ENCODE data around the gene ARHGDIG. TPM values are rescaled to one million over a fixed set of nuclear protein-coding genes. Genes with fewer than 3 reads are reported as not detected.
A peak's percentile ranks its signal among the peaks of the same experiment; 100 is the strongest.

Gene ARHGDIG
- total RNA-seq, 1 experiment from 2014 or later, result 3.1 TPM

DNA sequence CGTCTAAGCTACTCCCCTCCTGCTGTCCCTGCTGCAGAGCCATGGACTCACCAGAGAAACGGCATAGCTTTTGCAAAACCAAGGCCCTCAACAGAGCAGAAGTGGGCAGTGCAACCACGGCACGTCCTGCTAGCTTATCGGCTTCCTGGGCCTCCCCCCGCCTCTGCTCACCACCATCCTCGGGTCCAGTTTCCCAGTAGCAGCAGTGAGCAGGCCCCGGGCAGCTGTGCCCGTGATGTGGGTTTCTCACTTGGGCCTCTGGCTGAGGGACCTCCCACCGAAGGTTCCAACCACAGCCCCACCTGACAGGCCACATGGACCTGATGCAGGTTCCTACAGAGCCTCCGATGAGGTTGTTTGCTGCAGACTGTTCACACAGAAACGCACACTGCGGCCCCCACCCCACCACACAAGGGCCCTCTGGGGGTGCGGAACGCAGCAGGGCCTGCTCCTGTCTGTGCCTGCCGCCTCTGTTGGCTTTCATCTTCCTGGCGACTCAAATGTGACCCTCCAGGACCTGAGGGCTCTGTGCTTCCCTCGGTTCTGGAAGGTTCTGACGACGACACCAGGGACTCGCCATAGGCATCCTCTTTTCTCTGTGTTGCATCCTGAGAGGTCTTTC, 27.4 kb downstream of the ARHGDIG start:
- DNase-seq, result no peak

DNA sequence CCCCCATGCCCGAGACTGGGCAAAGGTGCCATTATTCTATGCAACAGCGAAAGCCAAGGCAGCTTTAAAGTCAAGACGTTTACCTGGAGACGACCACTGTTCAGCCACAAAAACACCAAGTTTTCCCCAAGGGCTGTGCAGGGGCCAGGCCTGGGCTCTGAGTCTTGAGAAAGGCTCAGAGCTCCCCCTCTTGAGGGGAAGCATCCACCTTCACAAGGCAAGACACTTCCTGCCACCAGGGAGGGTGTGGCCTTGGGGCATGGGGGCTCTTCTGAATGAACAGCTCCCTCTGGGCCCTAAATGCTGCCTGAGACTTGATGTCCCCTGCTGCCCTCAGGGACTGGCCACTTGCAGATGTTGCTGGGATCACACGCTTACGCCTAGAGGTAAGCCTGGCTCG, 29.1 kb downstream of the ARHGDIG start:
- Histone ChIP-seq H3K9ac (ENCODE audit: low read length) (no peak overlapping the region), H3K79me2 (ENCODE audit: low read length) (peaks cover 17% of the 10 kb centered on the region; the same call in 1 of the 2 replicates), H3K9me3 (ENCODE audit: low read length) (no peaks in the 10 kb centered on the region), H3K36me3 (ENCODE audit: insufficient read depth, low read length) (no peaks in the 10 kb centered on the region), H3K4me2 (ENCODE audit: low read depth, low read length, poor library complexity, severe bottlenecking) (no peak overlapping the region), H2AFZ (ENCODE audit: low read length) (no peak overlapping the region), H3K4me1 (ENCODE audit: low read length) (no peaks in the 10 kb centered on the region), H3K9me2 (replicated peaks; ENCODE audit: insufficient read depth, low read length) (no peaks in the 10 kb centered on the region), H3K4me3 (ENCODE audit: low read length) (no peak overlapping the region), H3K27ac (ENCODE audit: low read length) (no peak overlapping the region), H4K20me1 (ENCODE audit: insufficient read depth, low read depth, low read length) (0 out of 2 replicates have a peak, but pooled peaks cover 9% of the 10 kb centered on the region), H3K27me3 (ENCODE audit: low read length) (no peaks in the 10 kb centered on the region)
- DNase-seq, result no peak

More for the DNA sequence above, 27.4 kb downstream of the ARHGDIG start:
- Histone ChIP-seq H3K4me3 (ENCODE audit: low read length) (no peak overlapping the region), H4K20me1 (ENCODE audit: insufficient read depth, low read depth, low read length) (0 out of 2 replicates have a peak, but pooled peaks cover 3% of the 10 kb centered on the region), H3K4me2 (ENCODE audit: low read depth, low read length, poor library complexity, severe bottlenecking) (no peak overlapping the region), H3K79me2 (ENCODE audit: low read length) (peaks cover 13% of the 10 kb centered on the region; the same call in 1 of the 2 replicates), H3K4me1 (ENCODE audit: low read length) (no peaks in the 10 kb centered on the region), H3K9me2 (replicated peaks; ENCODE audit: insufficient read depth, low read length) (no peaks in the 10 kb centered on the region), H3K27me3 (ENCODE audit: low read length) (no peaks in the 10 kb centered on the region), H2AFZ (ENCODE audit: low read length) (no peak overlapping the region), H3K36me3 (ENCODE audit: insufficient read depth, low read length) (no peaks in the 10 kb centered on the region), H3K9ac (ENCODE audit: low read length) (no peak overlapping the region), H3K9me3 (ENCODE audit: low read length) (no peaks in the 10 kb centered on the region), H3K27ac (ENCODE audit: low read length) (no peak overlapping the region)

DNA sequence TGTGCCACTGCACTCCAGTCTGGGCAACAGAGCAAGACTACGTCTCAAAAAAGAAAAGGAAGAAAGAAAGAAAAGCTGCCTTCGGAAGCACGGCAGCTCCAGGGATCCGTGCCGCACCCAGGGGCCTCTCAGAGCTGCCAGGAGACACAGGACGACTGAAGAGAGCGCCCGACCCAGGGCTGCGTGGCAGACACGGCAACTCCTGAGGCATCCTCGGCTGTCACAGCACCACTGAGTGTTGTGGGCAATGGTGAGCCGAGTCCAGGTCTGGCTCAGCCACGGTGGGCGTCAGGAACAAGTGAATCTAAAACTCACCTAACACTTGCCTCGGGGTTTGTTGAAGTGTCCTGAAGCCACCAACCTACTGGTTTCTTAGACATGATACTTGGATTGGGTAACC, 31.3 kb downstream of the ARHGDIG start:
- no peaks in the 10 kb centered on the region for H3K9me2 ChIP-seq (replicated peaks; ENCODE audit: insufficient read depth, low read length)
- no peaks in the 10 kb centered on the region for H3K36me3 ChIP-seq (ENCODE audit: insufficient read depth, low read length)
- H3K79me2 ChIP-seq (ENCODE audit: low read length), result peaks cover 32% of the 10 kb centered on the region

DNA sequence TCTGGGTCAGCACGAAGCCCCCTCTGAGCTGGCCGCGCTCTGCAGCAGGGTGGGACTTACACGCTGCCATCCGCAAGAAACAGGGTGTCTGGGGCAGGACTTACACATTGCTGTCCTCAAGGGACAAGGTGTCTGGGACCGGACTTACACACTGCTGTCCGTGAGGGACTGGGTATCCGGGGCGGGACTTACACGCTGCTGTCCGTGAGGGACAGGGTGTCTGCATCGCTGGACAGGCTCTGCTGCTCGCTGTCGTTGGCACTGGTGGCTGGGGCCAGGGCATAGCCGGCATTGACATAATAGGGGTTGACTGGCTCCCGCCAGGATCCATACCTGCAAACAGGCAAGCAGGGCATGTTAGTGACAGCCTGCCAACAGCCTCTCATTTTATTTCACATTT, 34.0 kb downstream of the ARHGDIG start:
- Histone ChIP-seq H3K9ac (ENCODE audit: low read length) (no peak overlapping the region), H4K20me1 (ENCODE audit: insufficient read depth, low read depth, low read length) (peaks cover 21% of the 10 kb centered on the region; the same call in 1 of the 2 replicates), H3K36me3 (ENCODE audit: insufficient read depth, low read length) (no peaks in the 10 kb centered on the region), H3K9me3 (ENCODE audit: low read length) (no peaks in the 10 kb centered on the region), H3K9me2 (replicated peaks; ENCODE audit: insufficient read depth, low read length) (no peaks in the 10 kb centered on the region), H3K4me2 (ENCODE audit: low read depth, low read length, poor library complexity, severe bottlenecking) (no peak overlapping the region), H3K79me2 (ENCODE audit: low read length) (peaks cover 56% of the 10 kb centered on the region), H2AFZ (ENCODE audit: low read length) (no peak overlapping the region), H3K27me3 (ENCODE audit: low read length) (no peaks in the 10 kb centered on the region), H3K4me3 (ENCODE audit: low read length) (no peak overlapping the region), H3K27ac (ENCODE audit: low read length) (no peak overlapping the region), H3K4me1 (ENCODE audit: low read length) (no peaks in the 10 kb centered on the region)
- no peak for DNase-seq

More for the DNA sequence above, 31.3 kb downstream of the ARHGDIG start:
- Histone ChIP-seq H3K27me3 (ENCODE audit: low read length) (no peaks in the 10 kb centered on the region), H3K9me3 (ENCODE audit: low read length) (no peaks in the 10 kb centered on the region), H3K27ac (ENCODE audit: low read length) (no peak overlapping the region), H3K4me2 (ENCODE audit: low read depth, low read length, poor library complexity, severe bottlenecking) (no peak overlapping the region), H3K9ac (ENCODE audit: low read length) (no peak overlapping the region), H4K20me1 (ENCODE audit: insufficient read depth, low read depth, low read length) (peaks cover 9% of the 10 kb centered on the region; the same call in 1 of the 2 replicates), H3K4me1 (ENCODE audit: low read length) (no peaks in the 10 kb centered on the region), H3K4me3 (ENCODE audit: low read length) (no peak overlapping the region), H2AFZ (ENCODE audit: low read length) (no peak overlapping the region)
- no peak for DNase-seq

DNA sequence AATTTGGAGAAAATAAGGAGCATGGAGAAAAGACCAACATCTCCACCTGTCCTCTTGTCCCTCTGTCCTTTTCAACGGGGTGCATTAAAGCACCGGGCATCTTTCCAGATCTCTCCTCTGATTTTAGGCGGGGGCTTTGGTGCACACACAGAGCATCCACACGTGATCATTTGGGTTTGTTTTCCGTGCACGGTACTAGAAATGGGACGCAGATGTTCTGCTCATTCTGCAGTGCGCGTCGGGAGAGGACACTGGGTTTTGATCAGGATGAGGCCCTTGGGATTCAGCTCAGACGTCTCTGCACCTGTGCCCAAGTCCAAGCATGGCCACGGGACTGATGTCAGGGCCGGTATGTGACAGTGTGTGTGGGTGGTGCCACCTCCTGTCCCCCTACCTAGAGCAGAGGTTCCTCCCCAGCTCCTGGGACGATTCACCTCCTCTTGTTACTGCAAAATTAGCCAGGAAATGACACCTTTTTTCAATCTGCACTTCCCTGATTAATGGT, 34.5 kb downstream of the ARHGDIG start:
- no peaks in the 10 kb centered on the region for H3K9me3 ChIP-seq (ENCODE audit: low read length)
- H3K9me2 ChIP-seq (replicated peaks; ENCODE audit: insufficient read depth, low read length), result no peaks in the 10 kb centered on the region
- peaks cover 21% of the 10 kb centered on the region; the same call in 1 of the 2 replicates for H4K20me1 ChIP-seq (ENCODE audit: insufficient read depth, low read depth, low read length)
- H3K27ac ChIP-seq (ENCODE audit: low read length), result no peak overlapping the region
- H3K79me2 ChIP-seq (ENCODE audit: low read length), result peaks cover 57% of the 10 kb centered on the region
- H3K36me3 ChIP-seq (ENCODE audit: insufficient read depth, low read length), result no peaks in the 10 kb centered on the region
- no peak overlapping the region for H3K9ac ChIP-seq (ENCODE audit: low read length)
- H3K27me3 ChIP-seq (ENCODE audit: low read length), result no peaks in the 10 kb centered on the region
- DNase-seq, result no peak
- no peak overlapping the region for H2AFZ ChIP-seq (ENCODE audit: low read length)
- H3K4me2 ChIP-seq (ENCODE audit: low read depth, low read length, poor library complexity, severe bottlenecking), result no peak overlapping the region
- no peak overlapping the region for H3K4me3 ChIP-seq (ENCODE audit: low read length)
- H3K4me1 ChIP-seq (ENCODE audit: low read length), result no peaks in the 10 kb centered on the region

DNA sequence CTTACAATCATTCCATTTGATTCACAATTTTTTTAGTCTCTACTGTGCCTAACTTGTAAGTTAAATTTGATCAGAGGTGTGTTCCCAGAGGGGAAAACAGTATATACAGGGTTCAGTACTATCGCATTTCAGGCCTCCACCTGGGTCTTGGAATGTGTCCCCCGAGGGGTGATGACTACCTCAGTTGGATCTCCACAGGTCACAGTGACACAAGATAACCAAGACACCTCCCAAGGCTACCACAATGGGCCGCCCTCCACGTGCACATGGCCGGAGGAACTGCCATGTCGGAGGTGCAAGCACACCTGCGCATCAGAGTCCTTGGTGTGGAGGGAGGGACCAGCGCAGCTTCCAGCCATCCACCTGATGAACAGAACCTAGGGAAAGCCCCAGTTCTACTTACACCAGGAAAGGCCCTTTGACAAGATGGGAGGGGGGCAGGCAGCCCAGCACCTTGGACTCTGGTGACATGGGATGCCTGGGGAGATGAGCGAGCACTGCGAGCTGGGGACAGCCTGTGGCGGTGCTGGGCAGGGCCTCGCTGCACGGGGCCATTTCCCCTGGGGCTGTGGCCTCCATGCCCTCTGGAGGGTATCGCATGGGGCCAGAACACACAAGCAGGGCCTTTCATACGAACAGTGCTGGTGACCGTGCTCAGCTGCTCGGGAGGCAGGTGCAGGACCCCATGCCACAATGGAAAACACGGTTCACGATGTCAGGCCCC, 36.5 kb downstream of the ARHGDIG start:
- Histone ChIP-seq H4K20me1 (ENCODE audit: insufficient read depth, low read depth, low read length) (peaks cover 21% of the 10 kb centered on the region; the same call in 1 of the 2 replicates), H3K9me3 (ENCODE audit: low read length) (no peaks in the 10 kb centered on the region), H3K27ac (ENCODE audit: low read length) (no peak overlapping the region), H3K27me3 (ENCODE audit: low read length) (no peaks in the 10 kb centered on the region), H3K9me2 (replicated peaks; ENCODE audit: insufficient read depth, low read length) (no peaks in the 10 kb centered on the region), H3K4me3 (ENCODE audit: low read length) (no peak overlapping the region), H3K36me3 (ENCODE audit: insufficient read depth, low read length) (no peaks in the 10 kb centered on the region), H3K9ac (ENCODE audit: low read length) (no peak overlapping the region), H3K79me2 (ENCODE audit: low read length) (peaks cover 74% of the 10 kb centered on the region), H3K4me1 (ENCODE audit: low read length) (no peaks in the 10 kb centered on the region), H2AFZ (ENCODE audit: low read length) (no peak overlapping the region), H3K4me2 (ENCODE audit: low read depth, low read length, poor library complexity, severe bottlenecking) (no peak overlapping the region)
- no peak for DNase-seq

DNA sequence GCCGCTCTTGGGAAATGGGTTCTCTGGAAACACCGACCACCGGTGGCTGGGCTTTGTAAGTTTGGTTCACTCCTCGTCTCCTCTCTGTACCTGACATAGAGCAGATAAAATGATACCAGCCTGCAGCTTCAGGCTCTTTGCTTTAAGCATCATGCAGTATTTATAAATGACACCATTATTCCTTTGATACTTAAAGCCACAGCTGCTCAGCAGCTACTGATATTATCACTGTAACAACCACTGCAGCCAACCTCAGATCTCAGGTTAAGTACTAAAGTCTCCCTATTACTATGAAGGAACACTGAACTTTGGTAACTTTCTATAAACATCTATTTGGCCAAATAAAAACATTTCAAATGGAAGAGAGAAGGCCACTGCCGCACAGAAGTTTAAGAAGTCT, 37.2 kb downstream of the ARHGDIG start:
- H3K36me3 ChIP-seq (ENCODE audit: insufficient read depth, low read length), result no peaks in the 10 kb centered on the region
- peaks cover 77% of the 10 kb centered on the region for H3K79me2 ChIP-seq (ENCODE audit: low read length)
- DNase-seq, result no peak
- H2AFZ ChIP-seq (ENCODE audit: low read length), result no peak overlapping the region
- no peaks in the 10 kb centered on the region for H3K27me3 ChIP-seq (ENCODE audit: low read length)
- no peaks in the 10 kb centered on the region for H3K4me1 ChIP-seq (ENCODE audit: low read length)
- H3K4me2 ChIP-seq (ENCODE audit: low read depth, low read length, poor library complexity, severe bottlenecking), result no peak overlapping the region
- no peak overlapping the region for H3K27ac ChIP-seq (ENCODE audit: low read length)
- H3K9ac ChIP-seq (ENCODE audit: low read length), result no peak overlapping the region
- no peaks in the 10 kb centered on the region for H3K9me2 ChIP-seq (replicated peaks; ENCODE audit: insufficient read depth, low read length)
- no peaks in the 10 kb centered on the region for H3K9me3 ChIP-seq (ENCODE audit: low read length)
- no peak overlapping the region for H3K4me3 ChIP-seq (ENCODE audit: low read length)
- peaks cover 21% of the 10 kb centered on the region; the same call in 1 of the 2 replicates for H4K20me1 ChIP-seq (ENCODE audit: insufficient read depth, low read depth, low read length)

DNA sequence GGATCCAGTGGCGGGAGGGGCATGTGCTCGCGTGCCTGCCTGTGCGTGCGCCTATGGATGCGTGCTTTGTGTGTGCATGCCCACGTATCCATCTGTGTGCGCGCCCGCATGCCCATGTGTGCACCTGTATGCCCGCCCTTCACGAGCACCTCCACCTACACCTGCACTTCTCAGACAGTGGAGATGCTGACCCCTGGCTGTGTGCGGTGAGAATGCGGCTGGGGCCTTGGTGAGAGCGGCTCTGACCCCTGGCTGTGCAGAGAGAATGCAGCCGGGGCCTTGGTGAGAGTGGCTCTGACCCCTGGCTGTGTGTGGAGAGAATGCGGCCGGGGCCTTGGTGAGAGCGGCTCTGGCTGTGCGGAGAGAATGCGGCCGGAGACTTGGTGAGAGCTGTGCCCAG, 38.2 kb downstream of the ARHGDIG start:
- H3K27me3 ChIP-seq (ENCODE audit: low read length), result no peaks in the 10 kb centered on the region
- no peaks in the 10 kb centered on the region for H3K36me3 ChIP-seq (ENCODE audit: insufficient read depth, low read length)
- H2AFZ ChIP-seq (ENCODE audit: low read length), result no peak overlapping the region
- no peak overlapping the region for H3K9ac ChIP-seq (ENCODE audit: low read length)
- H4K20me1 ChIP-seq (ENCODE audit: insufficient read depth, low read depth, low read length), result peaks cover 21% of the 10 kb centered on the region; the same call in 1 of the 2 replicates
- H3K4me1 ChIP-seq (ENCODE audit: low read length), result no peaks in the 10 kb centered on the region
- no peaks in the 10 kb centered on the region for H3K9me2 ChIP-seq (replicated peaks; ENCODE audit: insufficient read depth, low read length)
- H3K79me2 ChIP-seq (ENCODE audit: low read length), result peaks cover 76% of the 10 kb centered on the region
- H3K4me3 ChIP-seq (ENCODE audit: low read length), result no peak overlapping the region
- H3K27ac ChIP-seq (ENCODE audit: low read length), result no peak overlapping the region
- peak; percentile 52 for DNase-seq
- no peak overlapping the region for H3K4me2 ChIP-seq (ENCODE audit: low read depth, low read length, poor library complexity, severe bottlenecking)
- H3K9me3 ChIP-seq (ENCODE audit: low read length), result no peaks in the 10 kb centered on the region
